HCT116 (cell line): Measurements from ENCODE around the gene TM9SF2. TPM values are rescaled to one million over a fixed set of nuclear protein-coding genes. Genes with fewer than 3 reads are reported as not detected.

ENCODE experiments used
- ATAC-seq: fragments of 200-7000 bp; cut with Tn5 transposase; 2 replicates; pipeline ENCODE4 v1.9.1; 2020; ENCODE audit warnings: mild to moderate bottlenecking, moderate library complexity
- BruUV-seq: library from RNA; stranded (reverse); fragments of 400-500 nt; replicated peaks from 2 replicates; lab custom pipeline; 2021; lab: Mats Ljungman, UMichigan
- CTCF ChIA-PET: fragments of 300-600 bp; sonication (Branson Sonifier 250); formaldehyde crosslinking; loops from one replicate; lab custom pipeline; 2021; ENCODE audit warnings: antibody characterized with exemption; lab: Charles Lee
- POLR2A ChIA-PET: fragments of 300-600, 350-600 bp; sonication (Branson Sonifier 250); formaldehyde crosslinking; loops from one replicate; lab custom pipeline; 2021; ENCODE audit warnings: antibody characterized with exemption; lab: Charles Lee
- RAD21 ChIA-PET, 2 experiments: fragments of 300-600 bp; sonication (Branson Sonifier 250); formaldehyde crosslinking; loops; one replicate each; lab custom pipeline; 2023; ENCODE audit warnings: low total read pairs in 2 of 2; ENCODE audit not compliant: uncharacterized antibody in 2 of 2, unreplicated experiment in 2 of 2, low non-redundant PET in 1 of 2; lab: Charles Lee
- DNase-seq: peaks from one replicate; pipeline ENCODE4 v3.0.0-alpha.2; 2010; ENCODE audit warnings: low read depth, low spot score
- H2AFZ ChIP-seq: fragments of 200-600 bp; shearing (Covaris generic), sonication (generic); 2 replicates; pipeline ENCODE4 v1.6.1; 2017; ENCODE audit warnings: low read depth, mixed run types, mixed read lengths, antibody characterized with exemption, low read length; ENCODE audit not compliant: poor library complexity, severe bottlenecking
- H3K27ac ChIP-seq: 2 replicates; pipeline ENCODE4 v1.5.1; 2012; ENCODE audit warnings: low read depth, low read length
- H3K27me3 ChIP-seq: fragments of 200-600 bp; sonication (generic); 2 replicates; pipeline ENCODE4 v1.6.1; 2016; ENCODE audit warnings: mixed run types, low read length, mixed read lengths; ENCODE audit not compliant: insufficient read depth
- H3K36me3 ChIP-seq, 2 experiments: fragments of 200-500 bp in 1 of 2; fragments of 200-600 bp in 1 of 2; sonication (Bioruptor generic) in 1 of 2; sonication (generic) in 1 of 2; 2 replicates each; pipeline versions ENCODE4 v1.5.1 to v1.6.1; 2014 to 2016; ENCODE audit warnings: low read length in 2 of 2, inconsistent platforms in 1 of 2, mixed read lengths in 1 of 2, mixed run types in 1 of 2; ENCODE audit not compliant: insufficient read depth in 2 of 2, control insufficient read depth in 1 of 2
- H3K4me1 ChIP-seq, 2 experiments: fragments of 200-600 bp in 1 of 2; sonication (generic) in 1 of 2; 2 replicates each; pipeline versions ENCODE4 v1.5.1 to v1.6.1; 2012 to 2017; ENCODE audit warnings: low read length in 2 of 2, inconsistent platforms in 1 of 2, mild to moderate bottlenecking in 1 of 2, mixed read lengths in 1 of 2, mixed run types in 1 of 2, moderate library complexity in 1 of 2; ENCODE audit not compliant: insufficient read depth in 2 of 2, control insufficient read depth in 1 of 2
- H3K4me2 ChIP-seq: fragments of 200-600 bp; sonication (generic); 2 replicates; pipeline ENCODE4 v1.6.1; 2017; ENCODE audit warnings: mixed run types, low read length, mixed read lengths
- H3K4me3 ChIP-seq, 2 experiments: fragments of 200-600 bp in 1 of 2; sonication (generic) in 1 of 2; replicated peaks in 1 of 2; 2 replicates each; pipeline ENCODE4 v1.5.1; 2011 to 2016; ENCODE audit warnings: low read length in 2 of 2, control low read depth in 1 of 2, low read depth in 1 of 2, mild to moderate bottlenecking in 1 of 2, mixed read lengths in 1 of 2, mixed run types in 1 of 2
- H3K79me2 ChIP-seq: fragments of 200-600 bp; sonication (generic); 2 replicates; pipeline ENCODE4 v1.6.1; 2017; ENCODE audit warnings: mild to moderate bottlenecking, mixed run types, low read length, moderate library complexity, mixed read lengths; ENCODE audit not compliant: insufficient read depth
- H3K9ac ChIP-seq: fragments of 200-600 bp; sonication (generic); 2 replicates; pipeline ENCODE4 v1.6.1; 2016; ENCODE audit warnings: low read length, mixed read lengths
- H3K9me2 ChIP-seq: fragments of 200-600 bp; sonication (generic), shearing (Covaris generic); 2 replicates; pipeline ENCODE4 v1.6.1; 2017; ENCODE audit warnings: mixed run types, mild to moderate bottlenecking, moderate library complexity; ENCODE audit not compliant: insufficient read depth
- H3K9me3 ChIP-seq, 2 experiments: fragments of 200-500 bp in 1 of 2; fragments of 200-600 bp in 1 of 2; sonication (Bioruptor generic) in 1 of 2; sonication (generic) in 1 of 2; 2 replicates each; pipeline ENCODE4 v1.6.1; 2014 to 2017; ENCODE audit warnings: low read length in 2 of 2, mixed read lengths in 2 of 2, inconsistent platforms in 1 of 2, low read depth in 1 of 2, mild to moderate bottlenecking in 1 of 2, mixed run types in 1 of 2, moderate library complexity in 1 of 2; ENCODE audit not compliant: control insufficient read depth in 1 of 2, insufficient read depth in 1 of 2
- H4K20me1 ChIP-seq: fragments of 200-600 bp; sonication (generic), shearing (Covaris generic); 2 replicates; pipeline ENCODE4 v1.6.1; 2017; ENCODE audit warnings: mixed run types, mild to moderate bottlenecking, moderate library complexity; ENCODE audit not compliant: insufficient read depth
- CBX3 ChIP-seq: IDR thresholded peaks from 2 replicates; pipeline ENCODE4 v1.6.1; 2012; ENCODE audit warnings: low read depth
- EGR1 ChIP-seq: IDR thresholded peaks from 2 replicates; pipeline ENCODE4 v1.6.1; 2012; ENCODE audit warnings: low read depth
- EZH2 ChIP-seq: fragments of 200-600 bp; sonication (generic); IDR thresholded peaks from 2 replicates; pipeline ENCODE4 v1.6.1; 2017; ENCODE audit warnings: antibody characterized with exemption, mixed run types
- EZH2phosphoT487 ChIP-seq: fragments of 200-600 bp; IDR thresholded peaks from 2 replicates; pipeline ENCODE4 v1.6.1; 2018; ENCODE audit warnings: antibody characterized with exemption, borderline replicate concordance
- FOSL1 ChIP-seq: IDR thresholded peaks from 2 replicates; pipeline ENCODE4 v1.6.1; 2012; ENCODE audit warnings: low read depth
- POLR2A ChIP-seq: IDR thresholded peaks from 2 replicates; pipeline ENCODE4 v1.7.0; 2011; ENCODE audit warnings: borderline replicate concordance; ENCODE audit not compliant: insufficient read depth, insufficient read length; ENCODE audit errors: extremely low read depth
- SIN3A ChIP-seq: IDR thresholded peaks from 2 replicates; pipeline ENCODE4 v1.6.1; 2012; ENCODE audit warnings: low read depth
- SP1 ChIP-seq: IDR thresholded peaks from 2 replicates; pipeline ENCODE4 v1.6.1; 2012; ENCODE audit warnings: low read depth
- TCF7L2 ChIP-seq: IDR thresholded peaks from 2 replicates; pipeline ENCODE4 v1.7.0; 2011; ENCODE audit warnings: borderline replicate concordance, inconsistent platforms; ENCODE audit not compliant: insufficient read depth, insufficient read length; ENCODE audit errors: extremely low read depth
- intact Hi-C: fragments of 100-400 bp; cut with micrococcal nuclease; formaldehyde crosslinking; loops from 2 replicates; pipeline ENCODE4 v1.10.0; 2022
- total RNA-seq: library from RNA; stranded (reverse); gene quantifications from one replicate; pipeline ENCODE4 v1.2.1, GENCODE V29; 2021; ENCODE audit not compliant: unreplicated experiment
- TF ChIP-seq, protein P1 (sequence below): IDR thresholded peaks from 2 replicates; pipeline ENCODE4 v1.6.1; 2012
- TF ChIP-seq, protein P2 (sequence below): IDR thresholded peaks from 2 replicates; pipeline ENCODE4 v1.6.1; 2012; ENCODE audit warnings: low read depth
- TF ChIP-seq, protein P3 (sequence below): IDR thresholded peaks from 2 replicates; pipeline ENCODE4 v1.6.1; 2011; ENCODE audit warnings: mild to moderate bottlenecking, low read length, moderate library complexity; ENCODE audit not compliant: insufficient replicate concordance; ENCODE audit errors: extremely low read depth

The TM9SF2 gene
- total RNA-seq, 1 experiment from 2014 or later = 77.8 TPM

DNA sequence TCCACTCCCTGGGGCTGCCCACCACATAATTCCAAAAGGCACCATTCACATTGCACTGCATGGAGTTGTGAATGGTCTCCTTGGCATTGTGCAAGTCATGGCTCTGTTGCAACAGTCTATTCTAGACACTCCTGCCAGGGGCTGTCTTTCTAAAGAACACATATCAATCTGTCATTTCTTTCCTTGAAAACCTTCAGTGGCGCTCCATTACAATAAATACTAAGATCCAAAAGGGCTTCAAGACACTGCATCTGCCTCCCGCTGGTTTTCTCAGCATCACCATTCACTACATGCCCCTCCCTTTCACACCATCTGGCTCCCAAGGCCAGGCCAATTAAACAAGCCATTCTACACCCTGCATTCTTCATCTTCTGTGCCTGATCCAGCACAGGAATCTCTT is 32.2 kb upstream of the TM9SF2 start:
- Histone ChIP-seq H3K36me3 (no peaks in the 10 kb centered on the region), H3K9me3 (no peaks in the 10 kb centered on the region), H3K4me1 (no peaks in the 10 kb centered on the region), H3K4me2 (no peak overlapping the region), H3K9ac (no peak overlapping the region), H3K79me2 (no peaks in the 10 kb centered on the region), H2AFZ (no peak overlapping the region), H3K27me3 (peaks cover 4% of the 10 kb centered on the region), H3K4me3 (no peak overlapping the region), H3K27ac (no peak overlapping the region)
- CTCF ChIA-PET = no interaction called here
- ATAC-seq = no peak
- POLR2A ChIA-PET = no interaction called here
- BruUV-seq = no TSS peak
- TF ChIP-seq CBX3 = no peak
- TF ChIP-seq EZH2phosphoT487 = no peak
- TF ChIP-seq SP1 = no peak
- no peak for TF ChIP-seq EZH2
- TF ChIP-seq SIN3A = no peak
- TF ChIP-seq, protein P1, sequence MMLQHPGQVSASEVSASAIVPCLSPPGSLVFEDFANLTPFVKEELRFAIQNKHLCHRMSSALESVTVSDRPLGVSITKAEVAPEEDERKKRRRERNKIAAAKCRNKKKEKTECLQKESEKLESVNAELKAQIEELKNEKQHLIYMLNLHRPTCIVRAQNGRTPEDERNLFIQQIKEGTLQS = no peak
- TF ChIP-seq FOSL1 = no peak
- TF ChIP-seq, all 23 proteins: peak for 0
- no peak for DNase-seq
- H4K20me1 ChIP-seq = no peaks in the 10 kb centered on the region
- H3K9me2 ChIP-seq = no peaks in the 10 kb centered on the region
- intact Hi-C loops = no loop called here
- RAD21 ChIA-PET = no interaction called here

DNA sequence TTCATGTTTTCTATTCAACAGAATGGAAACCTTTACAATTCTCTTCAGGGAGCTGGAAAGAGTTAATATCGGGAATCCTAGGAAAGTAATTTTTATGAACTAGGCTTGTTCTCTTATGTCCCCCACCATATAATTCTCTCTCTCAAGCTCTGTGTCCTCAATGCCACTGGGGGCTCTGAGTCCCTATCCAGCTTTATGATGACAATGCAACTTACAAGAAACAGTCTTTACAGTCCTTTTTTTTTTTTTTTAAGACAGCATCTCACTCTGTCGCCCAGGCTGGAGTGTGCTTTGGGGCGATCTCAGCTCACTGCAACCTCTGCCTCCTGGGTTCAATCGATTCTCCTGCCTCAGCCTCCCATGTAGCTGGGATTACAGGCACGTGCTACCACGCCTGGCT is 31.2 kb upstream of the TM9SF2 start:
- no peak for DNase-seq
- no peak for ATAC-seq
- TF ChIP-seq CBX3 (no peak), TCF7L2 (no peak), EGR1 (no peak), POLR2A (no peak), FOSL1 (no peak)
- TF ChIP-seq, protein P2, sequence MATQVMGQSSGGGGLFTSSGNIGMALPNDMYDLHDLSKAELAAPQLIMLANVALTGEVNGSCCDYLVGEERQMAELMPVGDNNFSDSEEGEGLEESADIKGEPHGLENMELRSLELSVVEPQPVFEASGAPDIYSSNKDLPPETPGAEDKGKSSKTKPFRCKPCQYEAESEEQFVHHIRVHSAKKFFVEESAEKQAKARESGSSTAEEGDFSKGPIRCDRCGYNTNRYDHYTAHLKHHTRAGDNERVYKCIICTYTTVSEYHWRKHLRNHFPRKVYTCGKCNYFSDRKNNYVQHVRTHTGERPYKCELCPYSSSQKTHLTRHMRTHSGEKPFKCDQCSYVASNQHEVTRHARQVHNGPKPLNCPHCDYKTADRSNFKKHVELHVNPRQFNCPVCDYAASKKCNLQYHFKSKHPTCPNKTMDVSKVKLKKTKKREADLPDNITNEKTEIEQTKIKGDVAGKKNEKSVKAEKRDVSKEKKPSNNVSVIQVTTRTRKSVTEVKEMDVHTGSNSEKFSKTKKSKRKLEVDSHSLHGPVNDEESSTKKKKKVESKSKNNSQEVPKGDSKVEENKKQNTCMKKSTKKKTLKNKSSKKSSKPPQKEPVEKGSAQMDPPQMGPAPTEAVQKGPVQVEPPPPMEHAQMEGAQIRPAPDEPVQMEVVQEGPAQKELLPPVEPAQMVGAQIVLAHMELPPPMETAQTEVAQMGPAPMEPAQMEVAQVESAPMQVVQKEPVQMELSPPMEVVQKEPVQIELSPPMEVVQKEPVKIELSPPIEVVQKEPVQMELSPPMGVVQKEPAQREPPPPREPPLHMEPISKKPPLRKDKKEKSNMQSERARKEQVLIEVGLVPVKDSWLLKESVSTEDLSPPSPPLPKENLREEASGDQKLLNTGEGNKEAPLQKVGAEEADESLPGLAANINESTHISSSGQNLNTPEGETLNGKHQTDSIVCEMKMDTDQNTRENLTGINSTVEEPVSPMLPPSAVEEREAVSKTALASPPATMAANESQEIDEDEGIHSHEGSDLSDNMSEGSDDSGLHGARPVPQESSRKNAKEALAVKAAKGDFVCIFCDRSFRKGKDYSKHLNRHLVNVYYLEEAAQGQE = no peak
- TF ChIP-seq, protein P3, sequence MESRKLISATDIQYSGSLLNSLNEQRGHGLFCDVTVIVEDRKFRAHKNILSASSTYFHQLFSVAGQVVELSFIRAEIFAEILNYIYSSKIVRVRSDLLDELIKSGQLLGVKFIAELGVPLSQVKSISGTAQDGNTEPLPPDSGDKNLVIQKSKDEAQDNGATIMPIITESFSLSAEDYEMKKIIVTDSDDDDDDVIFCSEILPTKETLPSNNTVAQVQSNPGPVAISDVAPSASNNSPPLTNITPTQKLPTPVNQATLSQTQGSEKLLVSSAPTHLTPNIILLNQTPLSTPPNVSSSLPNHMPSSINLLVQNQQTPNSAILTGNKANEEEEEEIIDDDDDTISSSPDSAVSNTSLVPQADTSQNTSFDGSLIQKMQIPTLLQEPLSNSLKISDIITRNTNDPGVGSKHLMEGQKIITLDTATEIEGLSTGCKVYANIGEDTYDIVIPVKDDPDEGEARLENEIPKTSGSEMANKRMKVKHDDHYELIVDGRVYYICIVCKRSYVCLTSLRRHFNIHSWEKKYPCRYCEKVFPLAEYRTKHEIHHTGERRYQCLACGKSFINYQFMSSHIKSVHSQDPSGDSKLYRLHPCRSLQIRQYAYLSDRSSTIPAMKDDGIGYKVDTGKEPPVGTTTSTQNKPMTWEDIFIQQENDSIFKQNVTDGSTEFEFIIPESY = no peak
- TF ChIP-seq, all 23 proteins: peak for 0
- Histone ChIP-seq H3K9me2 (no peaks in the 10 kb centered on the region), H2AFZ (no peak overlapping the region), H3K27me3 (peaks cover 4% of the 10 kb centered on the region), H3K36me3 (no peaks in the 10 kb centered on the region), H4K20me1 (no peaks in the 10 kb centered on the region), H3K4me3 (no peak overlapping the region), H3K4me1 (no peaks in the 10 kb centered on the region), H3K4me2 (no peak overlapping the region), H3K9ac (no peak overlapping the region), H3K79me2 (no peaks in the 10 kb centered on the region), H3K27ac (no peak overlapping the region), H3K9me3 (no peaks in the 10 kb centered on the region)
- POLR2A ChIA-PET = no interaction called here
- intact Hi-C loops = no loop called here
- no TSS peak for BruUV-seq
- CTCF ChIA-PET = no interaction called here
- RAD21 ChIA-PET = no interaction called here
